Testis (tissue), 3 donors: ENCODE measurements around the gene ACBD4. TPM values are rescaled to one million over a fixed set of nuclear protein-coding genes. Genes with fewer than 3 reads are reported as not detected.

Experiments used
- DNase-seq: peaks from one replicate; pipeline ENCODE4 v3.0.0-alpha.2; 2019
- H3K27ac ChIP-seq, 2 donors: fragments of 200-600 bp; sonication (generic); one replicate each; pipeline ENCODE4 v1.5.1; 2019
- H3K27me3 ChIP-seq: fragments of 200-600 bp; sonication (generic); one replicate; pipeline ENCODE4 v1.5.1; 2019
- H3K36me3 ChIP-seq: fragments of 200-600 bp; sonication (generic); one replicate; pipeline ENCODE4 v1.5.1; 2017; ENCODE audit warnings: low read depth; ENCODE audit errors: missing control alignments
- H3K4me1 ChIP-seq: fragments of 200-600 bp; sonication (generic); one replicate; pipeline ENCODE4 v1.5.1; 2019
- H3K4me3 ChIP-seq, 2 donors: fragments of 200-600 bp; sonication (generic); one replicate each; pipeline ENCODE4 v1.5.1; 2017 to 2019
- H3K9me3 ChIP-seq: fragments of 200-600 bp; sonication (generic); one replicate; pipeline ENCODE4 v1.5.1; 2017
- CTCF ChIP-seq, 3 experiments: fragments of 450-650 bp in 2 of 3; fragments of 200-600 bp in 1 of 3; sonication (generic) in 1 of 3; IDR thresholded peaks; one replicate each; pipeline ENCODE4 v1.5.1; 2016 to 2019; ENCODE audit warnings: antibody characterized with exemption in 3 of 3, mild to moderate bottlenecking in 2 of 3, moderate library complexity in 1 of 3
- POLR2A ChIP-seq: fragments of 450-650 bp; IDR thresholded peaks from one replicate; pipeline ENCODE4 v1.6.1; 2017; ENCODE audit warnings: antibody characterized with exemption, mild to moderate bottlenecking, moderate library complexity
- WGBS, 2 donors: methylation state at CpG; one replicate each; pipeline ENCODE4 v1.1.5; 2018; 5-methylcytosine and 5-hydroxymethylcytosine counted together
- intact Hi-C: fragments of 100-400 bp; cut with DNase I; formaldehyde crosslinking; loops from one replicate; pipeline ENCODE4 v1.15.1; 2023; ENCODE audit warnings: low total_unique reads
- polyA plus RNA-seq: library from polyadenylated mRNA; stranded (reverse); fragments of 350-450 nt; fragmentation: Illumina TruSeq; extraction: RNeasy Lipid Tissue Mini Kit (QIAGEN cat#74804); gene quantifications from one replicate; pipeline ENCODE4 v1.2.3, GENCODE V29; 2014; ENCODE audit warnings: low read depth, low replicate concordance; ENCODE audit not compliant: insufficient read depth
- total RNA-seq, 2 donors: library from RNA; depleted of rRNA; stranded (reverse); fragments of >200 nt; gene quantifications; one replicate each; pipeline ENCODE4 v1.2.3, GENCODE V29; 2016

Gene ACBD4
- total and polyA plus RNA-seq, 3 donors from 2014 or later: 7.5 to 9.1 (median 8.3) TPM

- H3K27me3 ChIP-seq: no peaks in the 10 kb centered on the region
- no peak overlapping the region for H3K4me3 ChIP-seq
- intact Hi-C loops: no loop called here
- WGBS, 2 donors: 94 to 96% methylated on average over 4 to 5 of the region's 5 CpGs
- H3K27ac ChIP-seq: no peak overlapping the region
- TF ChIP-seq POLR2A (no peak), CTCF (IDR thresholded peaks at IDR 0.05) (no peak)
- no peaks in the 10 kb centered on the region for H3K36me3 ChIP-seq
- H3K4me1 ChIP-seq: peaks cover 15% of the 10 kb centered on the region
- DNase-seq: no peak
- no peaks in the 10 kb centered on the region for H3K9me3 ChIP-seq
Measured at GRCh38 chr17:45087978-45088377, 47.5 kb upstream of the ACBD4 start.

GRCh38 chr17:45088741-45089140 is 46.7 kb upstream of the ACBD4 start:
- no peak for DNase-seq
- TF ChIP-seq CTCF (IDR thresholded peaks at IDR 0.05) (no peak), POLR2A (no peak)
- no peaks in the 10 kb centered on the region for H3K9me3 ChIP-seq
- peaks cover 22% of the 10 kb centered on the region for H3K4me1 ChIP-seq
- WGBS, 2 donors: 86 to 97% methylated on average over 3 of the region's 3 CpGs
- no peaks in the 10 kb centered on the region for H3K36me3 ChIP-seq
- no peak overlapping the region for H3K27ac ChIP-seq
- H3K27me3 ChIP-seq: no peaks in the 10 kb centered on the region
- H3K4me3 ChIP-seq: no peak overlapping the region
- intact Hi-C loops: no loop called here

- H3K27ac ChIP-seq: peak overlapping the region in 1 of 2 donors; percentile 83
- intact Hi-C loops: no loop called here
Measured at GRCh38 chr17:45090711-45091110, 44.8 kb upstream of the ACBD4 start.

GRCh38 chr17:45091778-45092425 is 43.6 kb upstream of the ACBD4 start:
- TF ChIP-seq CTCF (IDR thresholded peaks at IDR 0.05) (no peak), POLR2A (no peak)
- no peak for DNase-seq
- intact Hi-C loops: no loop called here
- Histone ChIP-seq H3K4me3 (no peak overlapping the region), H3K36me3 (no peaks in the 10 kb centered on the region), H3K9me3 (no peaks in the 10 kb centered on the region), H3K27ac (peak overlapping the region; percentile 24 to 83), H3K4me1 (peaks cover 26% of the 10 kb centered on the region), H3K27me3 (no peaks in the 10 kb centered on the region)
- 89 to 92% methylated on average over 11 of the region's 11 CpGs for WGBS, 2 donors

More at GRCh38 chr17:45090711-45091110, 44.8 kb upstream of the ACBD4 start:
- H3K27me3 ChIP-seq: no peaks in the 10 kb centered on the region
- no peaks in the 10 kb centered on the region for H3K36me3 ChIP-seq
- peaks cover 26% of the 10 kb centered on the region for H3K4me1 ChIP-seq
- no peak for DNase-seq
- 44 to 49% methylated on average over 3 of the region's 3 CpGs for WGBS, 2 donors
- no peak overlapping the region for H3K4me3 ChIP-seq
- no peak for TF ChIP-seq POLR2A
- TF ChIP-seq CTCF (IDR thresholded peaks at IDR 0.05): no peak
- no peaks in the 10 kb centered on the region for H3K9me3 ChIP-seq

- H3K36me3 ChIP-seq: no peaks in the 10 kb centered on the region
- H3K27me3 ChIP-seq: no peaks in the 10 kb centered on the region
- peak; percentile 80 for DNase-seq
- H3K27ac ChIP-seq: peak overlapping the region; percentile 40 to 83
- no peak overlapping the region for H3K4me3 ChIP-seq
- no peaks in the 10 kb centered on the region for H3K9me3 ChIP-seq
- H3K4me1 ChIP-seq: peaks cover 26% of the 10 kb centered on the region
- intact Hi-C loops: no loop called here
- no peak for TF ChIP-seq CTCF (IDR thresholded peaks at IDR 0.05)
- no peak for TF ChIP-seq POLR2A
- 38 to 44% methylated on average over 3 to 6 of the region's 6 CpGs for WGBS, 2 donors
Measured at GRCh38 chr17:45092911-45093430, 42.5 kb upstream of the ACBD4 start.
